Esophagus muscularis mucosa (tissue), 3 donors: ENCODE measurements around the gene DHX34.

Experiments used
- POLR2A ChIP-seq: fragments of 450-650 bp; IDR thresholded peaks from one replicate; pipeline ENCODE4 v1.6.1; 2017; ENCODE audit warnings: antibody characterized with exemption, moderate library complexity, mild to moderate bottlenecking, low read depth
- TF ChIP-seq, protein P1 (sequence below), 3 experiments: fragments of 200-600 bp in 2 of 3; fragments of 450-650 bp in 1 of 3; sonication (generic) in 2 of 3; IDR thresholded peaks; one replicate each; pipeline ENCODE4 v1.5.1; 2017 to 2019; ENCODE audit warnings: antibody characterized with exemption in 3 of 3, mild to moderate bottlenecking in 2 of 3, moderate library complexity in 1 of 3

GRCh38 chr19:47405854-47406417 lies 56.8 kb downstream of the DHX34 start:
- TF ChIP-seq, protein P1, sequence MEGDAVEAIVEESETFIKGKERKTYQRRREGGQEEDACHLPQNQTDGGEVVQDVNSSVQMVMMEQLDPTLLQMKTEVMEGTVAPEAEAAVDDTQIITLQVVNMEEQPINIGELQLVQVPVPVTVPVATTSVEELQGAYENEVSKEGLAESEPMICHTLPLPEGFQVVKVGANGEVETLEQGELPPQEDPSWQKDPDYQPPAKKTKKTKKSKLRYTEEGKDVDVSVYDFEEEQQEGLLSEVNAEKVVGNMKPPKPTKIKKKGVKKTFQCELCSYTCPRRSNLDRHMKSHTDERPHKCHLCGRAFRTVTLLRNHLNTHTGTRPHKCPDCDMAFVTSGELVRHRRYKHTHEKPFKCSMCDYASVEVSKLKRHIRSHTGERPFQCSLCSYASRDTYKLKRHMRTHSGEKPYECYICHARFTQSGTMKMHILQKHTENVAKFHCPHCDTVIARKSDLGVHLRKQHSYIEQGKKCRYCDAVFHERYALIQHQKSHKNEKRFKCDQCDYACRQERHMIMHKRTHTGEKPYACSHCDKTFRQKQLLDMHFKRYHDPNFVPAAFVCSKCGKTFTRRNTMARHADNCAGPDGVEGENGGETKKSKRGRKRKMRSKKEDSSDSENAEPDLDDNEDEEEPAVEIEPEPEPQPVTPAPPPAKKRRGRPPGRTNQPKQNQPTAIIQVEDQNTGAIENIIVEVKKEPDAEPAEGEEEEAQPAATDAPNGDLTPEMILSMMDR (IDR thresholded peaks at IDR 0.05) = no peak
- TF ChIP-seq POLR2A = no peak
